AG09309 (cell line): ENCODE results near the gene GPATCH8.
"Not testable (repeated sequence)": the region's sequence is repeated elsewhere in the genome, so short reads cannot be mapped to it uniquely, and the experiment has no call there.

Source experiments
- DNase-seq: peaks from one replicate; pipeline ENCODE4 v3.0.0-alpha.2; 2010; ENCODE audit warnings: low read depth
- H3K4me3 ChIP-seq: 2 replicates; pipeline ENCODE4 v1.5.1; 2011; ENCODE audit warnings: mild to moderate bottlenecking, low read depth, low read length, moderate library complexity; ENCODE audit not compliant: control insufficient read depth
- TF ChIP-seq, protein P1 (sequence below): IDR thresholded peaks from 2 replicates; pipeline ENCODE4 v1.5.1; 2011; ENCODE audit warnings: mild to moderate bottlenecking, low read depth, low read length, inconsistent platforms; ENCODE audit not compliant: insufficient read depth, control insufficient read depth; ENCODE audit errors: missing control alignments

The GPATCH8 gene

DNA sequence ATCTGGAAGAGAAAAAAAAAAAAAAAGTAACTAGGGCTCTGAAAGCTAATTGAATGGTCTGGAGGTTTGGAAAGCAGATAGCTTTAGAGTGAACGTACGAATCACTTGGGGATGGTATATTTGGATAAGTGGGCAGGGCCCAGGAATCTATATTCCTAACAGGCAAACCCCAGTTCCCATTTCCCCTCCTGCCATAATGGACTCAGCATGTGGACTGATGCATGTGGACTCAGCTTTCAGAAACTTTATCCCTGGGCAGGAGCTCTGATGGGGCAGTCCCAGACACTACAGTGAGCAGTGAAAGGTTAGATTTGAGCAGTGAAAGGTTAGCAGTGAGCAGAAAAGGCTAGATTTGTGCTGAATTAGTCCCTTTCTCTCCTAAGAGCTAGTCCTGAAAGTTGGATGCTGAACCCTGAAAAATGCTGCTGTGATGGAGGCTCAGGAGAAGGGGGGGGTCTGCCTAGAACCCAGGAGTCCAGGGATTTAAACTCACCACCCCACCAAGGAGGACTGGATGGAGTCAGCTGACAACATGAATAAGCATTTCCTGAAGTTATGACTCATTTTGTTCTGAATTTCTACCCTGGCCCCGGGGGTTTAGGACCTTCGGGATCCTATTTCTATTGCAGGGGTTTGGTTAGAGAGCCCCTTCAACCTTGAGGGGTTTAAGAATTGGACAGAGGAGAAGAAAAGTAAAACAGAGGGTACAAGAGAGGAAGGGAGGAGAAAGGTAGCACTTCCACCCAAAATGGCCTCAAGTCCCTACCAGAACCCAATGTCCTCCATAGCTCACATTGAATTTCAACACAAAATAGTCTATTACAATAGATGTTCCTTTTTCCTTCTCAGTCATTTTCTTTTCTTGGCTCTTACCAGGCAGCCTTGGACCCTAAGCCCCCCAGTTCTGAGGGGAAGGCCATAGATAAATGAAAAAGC lies 43.7 kb upstream of the GPATCH8 start:
- no peak for DNase-seq
- H3K4me3 ChIP-seq: no peak overlapping the region
- TF ChIP-seq, protein P1, sequence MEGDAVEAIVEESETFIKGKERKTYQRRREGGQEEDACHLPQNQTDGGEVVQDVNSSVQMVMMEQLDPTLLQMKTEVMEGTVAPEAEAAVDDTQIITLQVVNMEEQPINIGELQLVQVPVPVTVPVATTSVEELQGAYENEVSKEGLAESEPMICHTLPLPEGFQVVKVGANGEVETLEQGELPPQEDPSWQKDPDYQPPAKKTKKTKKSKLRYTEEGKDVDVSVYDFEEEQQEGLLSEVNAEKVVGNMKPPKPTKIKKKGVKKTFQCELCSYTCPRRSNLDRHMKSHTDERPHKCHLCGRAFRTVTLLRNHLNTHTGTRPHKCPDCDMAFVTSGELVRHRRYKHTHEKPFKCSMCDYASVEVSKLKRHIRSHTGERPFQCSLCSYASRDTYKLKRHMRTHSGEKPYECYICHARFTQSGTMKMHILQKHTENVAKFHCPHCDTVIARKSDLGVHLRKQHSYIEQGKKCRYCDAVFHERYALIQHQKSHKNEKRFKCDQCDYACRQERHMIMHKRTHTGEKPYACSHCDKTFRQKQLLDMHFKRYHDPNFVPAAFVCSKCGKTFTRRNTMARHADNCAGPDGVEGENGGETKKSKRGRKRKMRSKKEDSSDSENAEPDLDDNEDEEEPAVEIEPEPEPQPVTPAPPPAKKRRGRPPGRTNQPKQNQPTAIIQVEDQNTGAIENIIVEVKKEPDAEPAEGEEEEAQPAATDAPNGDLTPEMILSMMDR: no peak

DNA sequence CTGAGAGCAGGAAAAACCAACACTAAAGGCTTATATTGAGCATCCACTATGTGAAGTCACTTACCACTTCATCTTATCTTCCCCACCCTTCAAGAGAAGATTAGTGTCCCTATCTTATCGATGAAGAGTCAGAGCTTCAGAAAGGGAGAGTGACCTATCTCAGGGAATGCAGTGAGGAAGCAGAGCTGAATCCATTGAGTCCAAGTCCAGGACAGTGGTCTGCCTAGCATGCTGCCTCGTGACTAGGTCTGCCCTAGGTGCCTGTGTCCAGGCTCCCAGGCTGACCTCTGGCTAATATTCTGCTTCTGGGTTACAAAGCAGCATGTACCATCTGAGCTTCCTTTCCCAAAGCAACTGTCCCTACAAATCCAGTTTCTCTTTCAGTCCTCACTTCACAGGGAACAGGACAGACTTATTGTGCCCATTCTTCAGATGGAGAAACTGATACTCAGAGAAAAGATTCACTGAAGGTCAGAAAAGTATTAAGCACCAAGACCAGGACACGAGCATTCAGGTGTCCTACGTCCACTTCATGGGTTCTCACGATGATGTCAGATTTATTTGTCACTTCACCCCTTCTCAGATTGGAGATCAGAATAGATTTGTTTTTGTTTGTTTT lies 40.8 kb upstream of the GPATCH8 start:
- H3K4me3 ChIP-seq: no peak overlapping the region
- no peak for DNase-seq
- TF ChIP-seq, protein P1: no peak

DNA sequence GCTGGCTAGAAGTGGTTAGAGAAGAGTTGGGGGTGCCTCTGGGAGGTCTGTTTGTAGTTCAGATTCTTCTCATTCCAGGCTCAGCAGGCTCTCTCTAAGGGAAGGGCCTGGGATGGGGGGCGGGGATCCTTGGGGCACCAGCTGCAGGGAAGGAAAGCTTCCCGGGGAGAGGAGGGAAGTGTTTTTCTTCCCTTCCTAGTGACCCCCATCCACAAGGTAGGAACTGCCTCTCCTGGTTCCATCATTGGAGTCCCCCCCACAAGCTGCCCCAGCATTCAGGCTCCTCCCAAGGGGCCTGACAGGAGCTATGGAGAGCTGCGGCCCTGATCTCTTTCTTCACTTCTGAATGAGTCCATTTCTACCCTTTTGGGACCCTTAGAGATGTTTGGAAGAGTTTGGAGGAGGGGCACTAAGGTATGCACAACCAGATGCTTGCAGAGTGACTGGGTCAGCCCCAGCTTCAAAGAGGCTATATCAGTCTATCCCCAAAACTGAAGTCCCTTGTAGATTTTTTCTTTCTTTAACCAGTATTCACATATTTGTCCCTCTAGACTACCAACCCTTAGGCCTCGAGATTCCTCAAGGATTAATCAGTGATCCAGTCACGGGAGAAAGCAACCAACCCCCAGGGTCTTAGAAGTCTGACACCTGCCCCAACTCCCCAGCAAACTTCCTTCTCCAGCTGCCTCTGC lies 40.2 kb upstream of the GPATCH8 start:
- TF ChIP-seq, protein P1: no peak
- DNase-seq: peak; percentile 77
- H3K4me3 ChIP-seq: no peak overlapping the region; the same call in 1 of the 2 replicates

DNA sequence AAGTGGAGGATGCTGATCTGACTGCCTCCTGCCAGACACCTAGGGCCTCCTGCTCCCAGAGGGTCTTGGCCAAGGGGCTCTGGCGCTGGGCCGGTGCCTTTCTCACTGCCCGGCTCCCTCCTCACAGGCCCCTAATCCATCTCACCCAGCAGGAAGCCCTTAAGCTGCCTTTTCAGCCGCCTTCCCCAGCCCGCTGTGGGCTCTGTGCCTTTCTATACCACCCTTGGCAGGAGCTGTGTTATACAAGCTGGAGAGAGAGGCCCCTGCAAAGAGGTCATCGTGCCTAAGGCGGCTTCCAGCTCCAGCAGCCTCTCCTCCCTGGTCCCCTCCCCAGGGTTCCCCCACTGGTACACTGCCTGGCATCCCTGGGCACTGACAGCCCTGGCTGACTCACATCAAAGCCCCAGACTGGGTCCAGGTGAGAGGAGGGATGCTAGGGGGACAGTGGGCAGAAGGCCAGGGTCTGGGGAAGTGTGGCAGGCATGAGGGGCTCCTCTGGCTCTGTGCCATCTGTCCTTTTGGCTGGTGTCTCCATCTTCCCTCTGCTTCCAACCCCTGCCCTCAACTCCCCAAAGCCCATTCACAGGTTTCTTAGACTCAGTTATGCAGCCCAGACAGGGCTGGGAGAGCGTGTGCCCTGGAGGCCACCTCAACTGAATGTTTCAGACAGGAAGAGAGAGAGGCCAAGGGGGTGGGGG lies 38.8 kb upstream of the GPATCH8 start:
- TF ChIP-seq, protein P1: no peak
- H3K4me3 ChIP-seq: no peak overlapping the region
- DNase-seq: no peak

DNA sequence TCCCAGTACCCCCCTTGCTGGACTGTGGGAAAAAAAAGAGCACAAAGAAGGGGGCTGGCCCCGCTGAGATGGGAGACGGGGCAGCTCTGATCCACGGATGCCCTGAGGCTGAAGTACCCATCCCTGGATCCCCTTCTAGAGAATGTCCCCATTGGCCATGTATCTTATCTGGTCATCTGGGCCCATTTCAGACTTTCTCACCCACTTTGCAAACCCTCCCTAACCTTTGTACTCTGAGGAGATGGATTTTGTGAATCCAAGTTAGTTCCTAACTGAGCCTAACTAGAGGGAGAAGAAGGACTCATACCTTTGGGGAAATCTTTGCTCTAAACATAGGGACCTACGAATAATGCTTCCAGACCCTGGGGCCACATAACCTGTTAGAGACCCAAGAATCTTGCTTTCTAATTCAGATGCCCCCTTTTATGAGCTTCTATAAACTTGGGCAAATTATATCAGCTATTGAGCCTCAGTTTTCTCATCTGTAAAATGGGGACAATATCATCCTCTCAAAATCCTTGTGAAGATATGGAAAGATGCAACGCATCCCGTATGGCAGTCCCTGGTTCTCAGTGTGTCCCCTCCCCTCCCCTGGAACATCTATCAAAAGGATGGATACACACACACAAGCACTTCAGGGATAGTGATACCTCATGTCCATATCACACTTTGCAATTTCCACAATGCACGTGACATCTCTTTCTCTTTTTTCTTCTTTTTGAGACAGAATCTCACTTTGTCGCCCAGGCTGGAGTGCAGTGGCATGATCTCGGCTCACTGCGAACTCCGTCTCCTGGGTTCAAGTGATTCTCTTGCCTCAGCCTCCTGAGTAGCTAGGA lies 37.3 kb upstream of the GPATCH8 start:
- TF ChIP-seq, protein P1: no peak

DNA sequence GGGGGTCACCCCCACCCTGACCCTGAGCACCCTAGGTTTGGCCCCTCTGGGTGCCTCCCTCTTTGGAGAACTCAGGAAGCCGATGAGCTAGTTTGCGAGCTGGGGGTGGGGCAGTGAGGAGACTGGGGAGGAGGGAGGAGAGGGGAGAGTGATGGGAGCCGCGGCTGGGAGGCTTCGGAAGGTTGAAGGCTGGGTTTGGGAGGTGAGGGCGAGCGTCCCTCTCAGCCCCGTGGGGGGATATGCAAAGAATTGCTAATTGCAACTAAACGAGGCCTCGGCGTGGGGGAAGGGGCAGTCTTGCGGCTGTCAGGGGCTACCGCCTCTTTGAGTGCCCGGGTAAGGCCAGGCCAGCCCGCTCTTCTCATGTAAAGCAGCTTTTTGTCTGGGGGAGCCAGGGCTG lies 36.5 kb upstream of the GPATCH8 start:
- no peak overlapping the region for H3K4me3 ChIP-seq
- DNase-seq: no peak
- TF ChIP-seq, protein P1: no peak

More for the DNA sequence above, 37.3 kb upstream of the GPATCH8 start:
- H3K4me3 ChIP-seq: no peak overlapping the region
- DNase-seq: no peak

DNA sequence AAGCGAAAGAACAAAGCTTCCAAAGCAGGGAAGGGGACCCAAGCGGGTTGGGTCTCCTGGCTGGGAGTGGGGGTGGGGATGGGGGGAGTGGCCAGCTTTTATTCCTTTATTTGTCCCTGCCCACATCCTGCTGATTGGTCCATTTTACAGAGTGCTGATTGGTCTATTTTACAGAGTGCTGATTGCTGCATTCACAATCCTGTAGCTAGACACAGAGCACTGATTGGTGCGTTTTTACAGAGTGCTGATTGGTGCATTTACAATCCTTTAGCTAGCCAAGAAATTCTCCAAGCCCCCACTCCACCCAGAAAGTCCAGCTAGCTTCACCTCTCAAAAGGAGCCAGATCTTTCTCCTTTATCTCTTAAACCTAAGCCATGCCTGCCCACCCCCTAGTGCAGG lies 34.7 kb upstream of the GPATCH8 start:
- not testable (repeated sequence) for DNase-seq, H3K4me3 ChIP-seq
